Glutamatergic neuron (in vitro differentiated cells): ENCODE measurements around the gene PTPRCAP. TPM values are rescaled to one million over a fixed set of nuclear protein-coding genes. Genes with fewer than 3 reads are reported as not detected.

Source experiments
- DNase-seq: peaks from one replicate; pipeline ENCODE4 v3.0.0; 2022
- H3K27ac Mint-ChIP-seq: one replicate; pipeline ENCODE4 v1.8.0; 2020; ENCODE audit warnings: mild to moderate bottlenecking, mixed read lengths, inconsistent platforms; ENCODE audit not compliant: unreplicated experiment
- H3K27me3 Mint-ChIP-seq: one replicate; pipeline ENCODE4 v1.8.0; 2020; ENCODE audit warnings: mild to moderate bottlenecking, moderate library complexity, mixed read lengths, inconsistent platforms; ENCODE audit not compliant: unreplicated experiment
- H3K36me3 Mint-ChIP-seq: one replicate; pipeline ENCODE4 v1.8.0; 2020; ENCODE audit warnings: mild to moderate bottlenecking, mixed read lengths, inconsistent platforms; ENCODE audit not compliant: unreplicated experiment
- H3K4me1 Mint-ChIP-seq: one replicate; pipeline ENCODE4 v1.8.0; 2020; ENCODE audit warnings: mild to moderate bottlenecking, low read depth, mixed read lengths, inconsistent platforms; ENCODE audit not compliant: unreplicated experiment
- H3K4me3 Mint-ChIP-seq: one replicate; pipeline ENCODE4 v1.8.0; 2020; ENCODE audit warnings: mild to moderate bottlenecking, mixed read lengths, inconsistent platforms; ENCODE audit not compliant: unreplicated experiment
- H3K9me3 Mint-ChIP-seq: one replicate; pipeline ENCODE4 v1.8.0; 2020; ENCODE audit warnings: mild to moderate bottlenecking, moderate library complexity, mixed read lengths, inconsistent platforms; ENCODE audit not compliant: unreplicated experiment
- total RNA-seq: library from RNA; stranded (reverse); fragmentation: NEBNext Ultra II Directional; extraction: Animal tissue kit (Norgen Biotek cat#: 25700); gene quantifications from one replicate; pipeline ENCODE4 v1.2.1, GENCODE V29; 2021; ENCODE audit not compliant: unreplicated experiment
- TF ChIP-seq, protein P1 (sequence below): fragments of 200-600 bp; sonication (generic); IDR thresholded peaks from one replicate; pipeline ENCODE4 v1.5.0; 2021; ENCODE audit not compliant: partially characterized antibody, unreplicated experiment

Gene PTPRCAP
- total RNA-seq, 1 donor from 2014 or later = 2.1 TPM

DNA sequence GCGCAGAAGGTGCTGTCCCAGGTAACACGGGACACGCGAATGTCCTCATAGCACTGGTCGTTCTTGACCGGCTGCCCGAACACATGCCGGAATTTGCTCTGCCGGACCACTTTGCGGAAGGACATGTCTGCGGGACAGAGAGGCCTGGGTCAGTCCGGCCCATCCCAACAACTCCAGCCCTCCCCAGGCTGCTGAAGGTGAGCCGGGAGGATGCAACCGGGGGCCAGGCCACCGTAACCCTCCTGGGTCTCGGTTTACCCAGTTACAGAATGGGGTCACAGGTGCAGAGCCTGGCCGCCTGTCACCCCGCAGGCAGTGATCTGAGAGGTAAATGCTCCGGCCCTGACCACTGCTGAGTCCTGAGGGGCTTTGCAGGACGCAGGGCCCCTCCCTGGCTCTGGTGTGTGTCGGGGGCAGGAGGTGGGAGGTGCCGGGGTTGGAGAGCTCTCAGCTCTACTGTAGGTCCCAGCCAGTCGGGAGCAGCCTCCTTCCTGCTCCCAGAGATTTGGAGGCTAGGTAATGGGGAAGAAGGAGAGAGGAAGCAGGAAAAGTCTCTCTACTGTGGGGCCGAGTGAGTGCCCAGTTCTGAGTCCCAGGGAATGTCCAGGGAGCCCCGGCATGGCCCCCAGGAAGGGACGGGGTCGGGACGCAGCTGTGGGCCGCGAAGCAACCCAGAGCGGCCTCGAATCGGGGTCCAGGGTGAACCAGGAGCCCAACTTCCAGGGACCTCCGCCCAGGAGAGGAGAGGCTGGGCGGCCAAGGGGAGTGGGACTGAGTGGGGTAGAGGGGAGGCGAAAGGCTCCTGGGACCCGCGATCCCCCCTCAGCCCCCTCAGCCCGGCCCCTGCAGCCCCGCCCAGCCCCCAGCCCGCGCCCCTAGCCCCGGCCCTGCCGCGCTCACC, 5.3 kb upstream of the PTPRCAP start:
- TF ChIP-seq, protein P1, sequence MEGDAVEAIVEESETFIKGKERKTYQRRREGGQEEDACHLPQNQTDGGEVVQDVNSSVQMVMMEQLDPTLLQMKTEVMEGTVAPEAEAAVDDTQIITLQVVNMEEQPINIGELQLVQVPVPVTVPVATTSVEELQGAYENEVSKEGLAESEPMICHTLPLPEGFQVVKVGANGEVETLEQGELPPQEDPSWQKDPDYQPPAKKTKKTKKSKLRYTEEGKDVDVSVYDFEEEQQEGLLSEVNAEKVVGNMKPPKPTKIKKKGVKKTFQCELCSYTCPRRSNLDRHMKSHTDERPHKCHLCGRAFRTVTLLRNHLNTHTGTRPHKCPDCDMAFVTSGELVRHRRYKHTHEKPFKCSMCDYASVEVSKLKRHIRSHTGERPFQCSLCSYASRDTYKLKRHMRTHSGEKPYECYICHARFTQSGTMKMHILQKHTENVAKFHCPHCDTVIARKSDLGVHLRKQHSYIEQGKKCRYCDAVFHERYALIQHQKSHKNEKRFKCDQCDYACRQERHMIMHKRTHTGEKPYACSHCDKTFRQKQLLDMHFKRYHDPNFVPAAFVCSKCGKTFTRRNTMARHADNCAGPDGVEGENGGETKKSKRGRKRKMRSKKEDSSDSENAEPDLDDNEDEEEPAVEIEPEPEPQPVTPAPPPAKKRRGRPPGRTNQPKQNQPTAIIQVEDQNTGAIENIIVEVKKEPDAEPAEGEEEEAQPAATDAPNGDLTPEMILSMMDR = no peak
- Mint-ChIP-seq H3K9me3 (peaks cover 2% of the 10 kb centered on the region), H3K27ac (peak overlapping the region; percentile 28), H3K4me3 (peak overlapping the region; percentile 87), H3K36me3 (no peaks in the 10 kb centered on the region), H3K4me1 (peaks cover 2% of the 10 kb centered on the region), H3K27me3 (peaks cover 16% of the 10 kb centered on the region)
- no peak for DNase-seq

DNA sequence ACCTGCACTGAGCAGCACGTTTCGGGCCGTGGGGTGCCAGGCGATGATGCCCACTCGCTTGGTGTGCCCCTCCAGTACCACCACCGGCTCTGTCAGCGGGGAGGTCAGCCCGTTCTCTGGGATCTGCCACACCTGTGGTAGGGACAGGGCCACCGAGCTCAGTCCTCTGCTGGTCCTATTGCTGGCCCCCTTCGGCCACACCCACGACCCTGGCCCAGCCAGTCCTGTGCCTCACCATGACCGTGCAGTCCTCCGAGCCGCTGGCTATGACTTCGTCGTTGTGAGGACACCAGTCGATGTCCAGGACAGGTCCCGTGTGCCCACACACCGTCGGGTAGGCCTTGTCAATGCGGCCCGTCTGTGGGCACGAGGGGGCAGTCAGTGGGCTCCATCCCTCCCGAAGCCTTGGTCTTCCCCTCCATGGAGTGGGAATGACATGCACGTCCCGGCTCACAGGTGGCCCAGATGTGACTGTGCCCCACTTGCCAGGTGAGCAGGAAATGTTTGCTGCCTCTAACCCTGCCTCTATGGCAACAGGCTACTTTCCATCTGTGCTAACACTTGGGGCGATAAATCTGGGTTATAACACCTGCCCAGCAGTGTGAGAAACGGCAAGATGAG, 4.4 kb upstream of the PTPRCAP start:
- DNase-seq = no peak
- Mint-ChIP-seq H3K4me3 (peak overlapping the region; percentile 87), H3K4me1 (peaks cover 2% of the 10 kb centered on the region), H3K9me3 (peaks cover 2% of the 10 kb centered on the region), H3K27ac (peak overlapping the region; percentile 59), H3K27me3 (peaks cover 16% of the 10 kb centered on the region), H3K36me3 (no peaks in the 10 kb centered on the region)
- TF ChIP-seq, protein P1 = no peak

DNA sequence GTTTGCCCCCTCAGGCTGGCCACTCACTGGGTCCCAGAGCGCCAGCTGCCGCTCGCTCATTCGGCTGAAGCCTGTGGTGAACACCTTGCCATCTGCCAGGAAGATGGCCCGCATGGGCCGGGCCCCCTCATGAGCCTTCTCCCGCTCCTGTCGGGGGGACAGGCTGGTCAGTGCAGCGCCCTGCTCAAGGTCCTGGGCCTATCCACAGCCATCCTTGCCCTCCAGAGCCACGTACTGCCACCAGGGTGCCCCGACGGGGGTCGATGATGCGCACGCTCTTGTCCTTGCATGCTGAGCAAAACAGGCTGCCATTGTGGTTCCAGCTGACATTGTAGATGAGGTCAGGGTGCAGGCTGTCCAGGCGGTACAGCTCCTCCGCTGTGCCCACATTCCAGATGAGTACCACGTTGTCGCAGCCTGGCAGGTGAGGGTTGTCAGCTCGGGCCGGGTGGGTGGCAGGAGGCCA, 3.6 kb upstream of the PTPRCAP start:
- H3K27me3 Mint-ChIP-seq = peaks cover 16% of the 10 kb centered on the region
- TF ChIP-seq, protein P1 = no peak
- H3K36me3 Mint-ChIP-seq = no peaks in the 10 kb centered on the region
- peaks cover 3% of the 10 kb centered on the region for H3K9me3 Mint-ChIP-seq
- H3K4me3 Mint-ChIP-seq = no peak overlapping the region
- peaks cover 7% of the 10 kb centered on the region for H3K4me1 Mint-ChIP-seq
- H3K27ac Mint-ChIP-seq = no peak overlapping the region
- DNase-seq = no peak

DNA sequence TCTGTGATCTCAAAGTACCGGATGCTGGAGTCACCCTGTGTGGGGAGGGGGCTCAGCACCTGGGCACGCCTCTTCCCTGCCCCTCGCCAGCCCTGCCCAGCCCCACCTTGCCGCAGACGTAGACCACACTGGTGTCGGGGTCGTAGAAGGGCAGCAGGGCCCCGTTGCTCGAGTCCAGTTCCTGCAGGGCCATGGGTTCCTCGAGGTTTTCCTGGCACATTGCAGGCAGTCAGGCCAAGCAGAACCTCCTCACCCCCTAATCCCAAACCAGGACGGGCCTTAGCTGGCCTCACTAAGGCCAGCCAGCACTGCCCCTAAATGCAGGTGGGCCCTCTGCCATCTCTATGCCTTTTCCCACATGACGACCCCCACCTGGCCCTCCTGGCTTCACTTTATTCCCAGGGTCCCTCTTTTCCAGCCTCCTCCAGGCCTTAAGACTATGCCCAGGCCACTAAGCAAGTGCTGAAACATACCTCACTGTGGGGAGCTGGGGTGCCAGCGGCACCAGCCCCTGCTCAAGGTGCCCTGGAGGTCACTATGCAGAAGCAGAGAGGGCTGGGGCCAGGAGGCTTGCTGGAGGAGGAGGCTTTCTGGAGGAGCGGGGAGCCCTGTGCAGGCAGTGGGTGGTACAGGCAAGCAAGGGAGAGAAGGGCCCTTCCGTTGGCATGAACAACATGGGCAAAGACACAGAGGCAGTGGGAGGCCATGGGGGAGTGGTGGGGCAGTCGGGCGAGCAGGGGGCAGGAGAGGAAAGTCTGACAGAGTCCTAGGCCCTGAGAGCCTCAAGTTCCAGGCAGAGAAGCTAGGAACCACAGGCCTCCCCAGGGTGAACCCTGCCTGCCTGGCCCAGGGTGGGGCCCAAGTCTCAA, 3.0 kb upstream of the PTPRCAP start:
- peaks cover 7% of the 10 kb centered on the region for H3K4me1 Mint-ChIP-seq
- no peak overlapping the region for H3K27ac Mint-ChIP-seq
- TF ChIP-seq, protein P1 = no peak
- no peak overlapping the region for H3K4me3 Mint-ChIP-seq
- peaks cover 18% of the 10 kb centered on the region for H3K27me3 Mint-ChIP-seq
- H3K9me3 Mint-ChIP-seq = peaks cover 3% of the 10 kb centered on the region
- no peak for DNase-seq
- H3K36me3 Mint-ChIP-seq = no peaks in the 10 kb centered on the region
